Activated CD4-positive, alpha-beta T cell treated with anti-CD3 and anti-CD28 coated beads, Interleukin-2, Interleukin-6, amounts not matched to agents 100 ng/mL and 50 ng/mL, durations not matched to agents 16 hours and 8 hours (primary cell): ENCODE measurements around the gene MESP1.

Experiments
- DNase-seq: peaks from one replicate; pipeline ENCODE4 v3.0.0-alpha.2; 2020

MESP1 gene

GRCh38 chr15:89756897-89757296 is 5.8 kb upstream of the MESP1 start:
- DNase-seq: no peak

- no peak for DNase-seq
Measured at GRCh38 chr15:89755701-89756100, 4.7 kb upstream of the MESP1 start.

GRCh38 chr15:89754361-89755154 is 3.5 kb upstream of the MESP1 start:
- no peak for DNase-seq

GRCh38 chr15:89753855-89754254 is 2.8 kb upstream of the MESP1 start:
- DNase-seq: no peak

GRCh38 chr15:89751748-89752147 is 699 bp upstream of the MESP1 start:
- DNase-seq: no peak

GRCh38 chr15:89749951-89750559 is 994 bp downstream of the MESP1 start:
- no peak for DNase-seq

GRCh38 chr15:89749526-89749925 is 1.5 kb downstream of the MESP1 start:
- no peak for DNase-seq

- no peak for DNase-seq
Measured at GRCh38 chr15:89749054-89749453, 2.0 kb downstream of the MESP1 start.

- no peak for DNase-seq
Measured at GRCh38 chr15:89747708-89748682, 3.1 kb downstream of the MESP1 start.

GRCh38 chr15:89746386-89746780 is 4.7 kb downstream of the MESP1 start:
- DNase-seq: no peak

- no peak for DNase-seq
Measured at GRCh38 chr15:89745768-89746167, 5.3 kb downstream of the MESP1 start.

GRCh38 chr15:89745131-89745530 is 5.9 kb downstream of the MESP1 start:
- no peak for DNase-seq

- no peak for DNase-seq
Measured at GRCh38 chr15:89743594-89743993, 7.5 kb downstream of the MESP1 start.

GRCh38 chr15:89743011-89743410 is 8.0 kb downstream of the MESP1 start:
- DNase-seq: no peak

- DNase-seq: peak; percentile 81
Measured at GRCh38 chr15:89740137-89740536, 10.9 kb downstream of the MESP1 start.

- DNase-seq: no peak
Measured at GRCh38 chr15:89735773-89736172, 15.3 kb downstream of the MESP1 start.

- no peak for DNase-seq
Measured at GRCh38 chr15:89732451-89733172, 18.4 kb downstream of the MESP1 start.

GRCh38 chr15:89731275-89731674 is 19.8 kb downstream of the MESP1 start:
- no peak for DNase-seq

- no peak for DNase-seq
Measured at GRCh38 chr15:89728254-89728653, 22.8 kb downstream of the MESP1 start.

- DNase-seq: no peak
Measured at GRCh38 chr15:89725064-89725463, 26.0 kb downstream of the MESP1 start.

GRCh38 chr15:89724621-89725020 is 26.4 kb downstream of the MESP1 start:
- DNase-seq: no peak

GRCh38 chr15:89723031-89723430 is 28.0 kb downstream of the MESP1 start:
- DNase-seq: no peak

GRCh38 chr15:89714775-89715174 is 36.3 kb downstream of the MESP1 start:
- no peak for DNase-seq
